ENCODE results near the gene TPRN. TPM values are rescaled to one million over a fixed set of nuclear protein-coding genes. Genes with fewer than 3 reads are reported as not detected.

Gene TPRN
- total and polyA plus RNA-seq, 8 donors: 6.7 to 21.7 (median 11.1) TPM

DNA sequence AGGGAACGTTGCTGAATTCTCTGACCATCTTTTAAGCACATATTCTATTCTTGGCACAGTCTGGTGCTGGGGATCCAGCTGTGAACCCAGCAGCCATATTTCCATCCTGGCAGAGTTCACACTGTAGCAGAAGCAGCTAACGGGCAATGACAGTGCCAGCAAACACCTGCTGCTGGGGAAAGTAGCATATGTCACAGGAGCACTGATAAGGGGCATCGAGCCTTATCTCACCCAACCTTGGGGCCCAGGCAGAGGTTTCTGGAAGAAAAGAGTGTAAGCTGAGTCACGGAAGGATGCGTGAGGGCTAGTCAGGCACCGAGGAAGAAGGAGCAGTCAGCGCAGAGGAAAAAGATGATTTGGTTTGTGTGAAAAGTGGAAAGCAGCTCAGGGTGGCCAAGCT is 6.1 kb upstream of the TPRN start:
- Histone ChIP-seq H3K36me3 (peaks cover 0 to 23% of the 10 kb centered on the region in 2 donors), H3K4me1 (peaks cover 21 to 56% of the 10 kb centered on the region in 2 donors), H3K27me3 (no peaks in the 10 kb centered on the region), H3K4me3 (peak overlapping the region in 1 of 2 donors; percentile 96), H3K27ac (no peak overlapping the region), H3K9me3 (no peaks in the 10 kb centered on the region)
- TF ChIP-seq, protein P1, sequence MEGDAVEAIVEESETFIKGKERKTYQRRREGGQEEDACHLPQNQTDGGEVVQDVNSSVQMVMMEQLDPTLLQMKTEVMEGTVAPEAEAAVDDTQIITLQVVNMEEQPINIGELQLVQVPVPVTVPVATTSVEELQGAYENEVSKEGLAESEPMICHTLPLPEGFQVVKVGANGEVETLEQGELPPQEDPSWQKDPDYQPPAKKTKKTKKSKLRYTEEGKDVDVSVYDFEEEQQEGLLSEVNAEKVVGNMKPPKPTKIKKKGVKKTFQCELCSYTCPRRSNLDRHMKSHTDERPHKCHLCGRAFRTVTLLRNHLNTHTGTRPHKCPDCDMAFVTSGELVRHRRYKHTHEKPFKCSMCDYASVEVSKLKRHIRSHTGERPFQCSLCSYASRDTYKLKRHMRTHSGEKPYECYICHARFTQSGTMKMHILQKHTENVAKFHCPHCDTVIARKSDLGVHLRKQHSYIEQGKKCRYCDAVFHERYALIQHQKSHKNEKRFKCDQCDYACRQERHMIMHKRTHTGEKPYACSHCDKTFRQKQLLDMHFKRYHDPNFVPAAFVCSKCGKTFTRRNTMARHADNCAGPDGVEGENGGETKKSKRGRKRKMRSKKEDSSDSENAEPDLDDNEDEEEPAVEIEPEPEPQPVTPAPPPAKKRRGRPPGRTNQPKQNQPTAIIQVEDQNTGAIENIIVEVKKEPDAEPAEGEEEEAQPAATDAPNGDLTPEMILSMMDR (IDR thresholded peaks at IDR 0.05): no peak
- ATAC-seq (no peak), DNase-seq (no peak)
- intact Hi-C loops (cut with DNase I): no loop called here

DNA sequence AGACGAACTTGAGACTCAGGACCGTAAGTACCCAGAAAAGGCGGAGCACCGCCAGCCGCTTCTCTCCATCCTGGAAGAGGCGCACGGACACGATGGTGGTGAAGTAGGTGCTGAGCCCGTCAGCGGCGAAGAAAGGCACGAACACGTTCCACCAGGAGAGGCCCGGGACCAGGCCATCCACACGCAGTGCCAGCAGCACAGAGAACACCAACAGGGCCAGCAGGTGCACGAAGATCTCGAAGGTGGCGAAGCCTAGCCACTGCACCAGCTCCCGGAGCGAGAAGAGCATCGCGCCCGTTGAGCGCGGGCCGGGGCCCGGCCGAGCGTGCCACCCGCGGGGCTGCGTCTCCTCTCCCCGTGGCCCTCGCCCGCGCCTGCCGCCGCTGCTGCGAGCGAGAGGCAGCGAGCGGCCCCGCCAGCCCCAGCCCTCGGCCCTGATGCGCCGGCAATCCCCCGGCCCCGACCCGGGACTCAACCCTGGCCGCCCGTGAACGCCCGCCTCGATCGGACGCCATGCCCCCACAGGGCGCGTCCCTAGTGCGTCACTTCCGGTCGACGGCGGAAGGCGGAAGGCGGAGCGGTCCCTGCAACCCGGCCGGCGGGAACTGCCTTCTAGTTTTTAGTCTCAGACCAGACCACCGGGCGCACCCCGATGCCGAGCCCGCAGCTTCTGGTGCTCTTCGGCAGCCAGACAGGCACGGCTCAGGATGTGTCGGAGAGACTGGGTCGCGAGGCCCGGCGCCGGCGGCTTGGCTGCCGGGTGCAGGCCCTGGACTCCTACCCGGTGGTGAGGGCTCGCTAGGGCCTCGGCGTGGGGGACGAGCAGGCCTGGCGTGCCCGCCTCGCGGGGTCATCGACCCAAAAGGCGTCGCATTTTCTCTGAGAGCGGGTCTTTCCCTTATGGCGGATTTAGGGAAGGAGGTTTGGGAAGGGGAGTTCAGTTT is 4.9 kb upstream of the TPRN start, which contains the start of the genes NDOR1 and TMEM203:
Gene NDOR1 (plus strand): TSS at position 575 of the 944 bp plus-strand sequence. CDS start 78 bp downstream, at position 653.
Gene TMEM203 (minus strand): TSS at position 523 of the 944 bp plus-strand sequence. CDS start 234 bp downstream, at position 289.
- H3K4me1 ChIP-seq: peaks cover 21 to 62% of the 10 kb centered on the region in 2 donors
- TF ChIP-seq, protein P1 (IDR thresholded peaks at IDR 0.05): no peak
- intact Hi-C loops (cut with DNase I): no loop called here
- no peaks in the 10 kb centered on the region for H3K9me3 ChIP-seq
- DNase-seq (peak; percentile 85 to 99 (median 94)), ATAC-seq (peak; percentile 62)
- peak within 1 kb of the TSS; percentile 30 to 86 for H3K27ac ChIP-seq
- peaks cover 0 to 22% of the 10 kb centered on the region in 2 donors for H3K36me3 ChIP-seq
- H3K4me3 ChIP-seq: peak within 1 kb of the TSS; percentile 96 to 99
- H3K27me3 ChIP-seq: no peaks in the 10 kb centered on the region

DNA sequence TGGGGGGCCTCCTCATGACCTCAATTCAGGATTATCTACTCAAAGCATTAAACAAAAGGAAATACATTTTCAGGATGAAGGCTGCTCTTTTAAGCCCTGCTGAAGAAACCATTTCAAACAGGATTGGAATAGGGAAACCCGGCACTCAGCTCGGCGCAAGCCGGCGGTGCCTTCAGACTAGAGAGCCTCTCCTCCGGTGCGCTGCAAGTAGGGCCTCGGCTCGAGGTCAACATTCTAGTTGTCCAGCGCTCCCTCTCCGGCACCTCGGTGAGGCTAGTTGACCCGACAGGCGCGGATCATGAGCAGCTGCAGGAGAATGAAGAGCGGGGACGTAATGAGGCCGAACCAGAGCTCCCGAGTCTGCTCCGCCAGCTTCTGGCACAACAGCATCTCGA is 4.2 kb upstream of the TPRN start:
- TF ChIP-seq, protein P1 (IDR thresholded peaks at IDR 0.05): no peak
- DNase-seq: no peak
- intact Hi-C loops (cut with DNase I): no loop called here
- Histone ChIP-seq H3K9me3 (no peaks in the 10 kb centered on the region), H3K4me1 (peaks cover 21 to 64% of the 10 kb centered on the region in 2 donors), H3K36me3 (peaks cover 0 to 15% of the 10 kb centered on the region in 2 donors), H3K4me3 (peak overlapping the region; percentile 96 to 99), H3K27ac (peak overlapping the region in 1 of 2 donors; percentile 86), H3K27me3 (peaks cover 0 to under 1% of the 10 kb centered on the region in 2 donors)
- ATAC-seq: no peak

DNA sequence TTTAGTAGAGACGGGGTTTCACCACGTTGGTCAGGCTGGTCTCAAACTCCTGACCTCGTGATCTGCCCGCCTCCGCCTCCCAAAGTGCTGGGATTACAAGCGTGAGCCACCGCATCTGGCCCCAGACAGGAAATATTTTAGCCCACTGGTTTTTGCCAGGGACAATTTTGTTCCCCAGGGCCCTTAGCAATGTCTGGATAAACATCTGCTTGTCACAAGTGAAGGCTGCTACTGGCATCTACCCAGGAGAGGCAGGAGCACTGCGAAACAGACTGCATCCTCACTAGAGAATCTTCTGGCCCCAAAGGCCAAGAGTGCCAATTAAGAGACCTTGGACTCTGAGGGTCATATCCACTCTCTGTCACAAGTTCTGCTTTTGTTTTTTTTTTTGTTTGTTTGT is 2.4 kb upstream of the TPRN start:
- H3K4me3 ChIP-seq: no peak overlapping the region
- H3K27me3 ChIP-seq: peaks cover 0 to 5% of the 10 kb centered on the region in 2 donors
- intact Hi-C loops (cut with DNase I): no loop called here
- H3K36me3 ChIP-seq: peaks cover 0 to 6% of the 10 kb centered on the region in 2 donors
- no peaks in the 10 kb centered on the region for H3K9me3 ChIP-seq
- H3K27ac ChIP-seq: no peak overlapping the region
- ATAC-seq (no peak), DNase-seq (no peak)
- peaks cover 33 to 81% of the 10 kb centered on the region in 2 donors for H3K4me1 ChIP-seq
- TF ChIP-seq, protein P1 (IDR thresholded peaks at IDR 0.05): no peak
